ENCODE data around the gene ADAMTSL4.

Gene ADAMTSL4

GRCh38 chr1:150528196-150528595 lies 21.0 kb upstream of the ADAMTSL4 start:
- no peak for TF ChIP-seq CTCF (IDR thresholded peaks at IDR 0.05; ENCODE audit: low read depth, low read length)
- Histone ChIP-seq H3K4me3 (ENCODE audit: low read depth, low read length) (no peak overlapping the region), H3K27me3 (no peaks in the 10 kb centered on the region), H3K36me3 (no peaks in the 10 kb centered on the region), H3K9me3 (no peaks in the 10 kb centered on the region), H3K4me1 (no peaks in the 10 kb centered on the region)
- no peak for DNase-seq

GRCh38 chr1:150529017-150529416 lies 20.2 kb upstream of the ADAMTSL4 start:
- Histone ChIP-seq H3K9me3 (no peaks in the 10 kb centered on the region), H3K27me3 (no peaks in the 10 kb centered on the region), H3K4me3 (ENCODE audit: low read depth, low read length) (no peak overlapping the region), H3K4me1 (no peaks in the 10 kb centered on the region), H3K36me3 (no peaks in the 10 kb centered on the region)
- no peak for DNase-seq
- TF ChIP-seq CTCF (IDR thresholded peaks at IDR 0.05; ENCODE audit: low read depth, low read length) = no peak

- no peaks in the 10 kb centered on the region for H3K4me1 ChIP-seq
- no peaks in the 10 kb centered on the region for H3K27me3 ChIP-seq
- H3K36me3 ChIP-seq = no peaks in the 10 kb centered on the region
- TF ChIP-seq CTCF (IDR thresholded peaks at IDR 0.05; ENCODE audit: low read depth, low read length) = no peak
- H3K4me3 ChIP-seq (ENCODE audit: low read depth, low read length) = no peak overlapping the region
- DNase-seq = no peak
- no peaks in the 10 kb centered on the region for H3K9me3 ChIP-seq
These were observed 18.6 kb upstream of the ADAMTSL4 start for GRCh38 chr1:150530491-150531159.

- H3K4me1 ChIP-seq = no peaks in the 10 kb centered on the region
- no peak for TF ChIP-seq CTCF (IDR thresholded peaks at IDR 0.05; ENCODE audit: low read depth, low read length)
These were observed 16.3 kb upstream of the ADAMTSL4 start for GRCh38 chr1:150532860-150533259.

GRCh38 chr1:150534002-150534401 lies 15.2 kb upstream of the ADAMTSL4 start:
- no peaks in the 10 kb centered on the region for H3K4me1 ChIP-seq
- no peaks in the 10 kb centered on the region for H3K27me3 ChIP-seq
- TF ChIP-seq CTCF (IDR thresholded peaks at IDR 0.05; ENCODE audit: low read depth, low read length) = no peak
- DNase-seq = no peak
- no peaks in the 10 kb centered on the region for H3K9me3 ChIP-seq
- no peaks in the 10 kb centered on the region for H3K36me3 ChIP-seq
- no peak overlapping the region for H3K4me3 ChIP-seq (ENCODE audit: low read depth, low read length)

More at GRCh38 chr1:150532860-150533259, 16.3 kb upstream of the ADAMTSL4 start:
- Histone ChIP-seq H3K27me3 (no peaks in the 10 kb centered on the region), H3K9me3 (no peaks in the 10 kb centered on the region), H3K36me3 (no peaks in the 10 kb centered on the region), H3K4me3 (ENCODE audit: low read depth, low read length) (no peak overlapping the region)
- DNase-seq = no peak

- Histone ChIP-seq H3K4me1 (no peaks in the 10 kb centered on the region), H3K27me3 (no peaks in the 10 kb centered on the region), H3K4me3 (ENCODE audit: low read depth, low read length) (no peak overlapping the region), H3K36me3 (no peaks in the 10 kb centered on the region), H3K9me3 (no peaks in the 10 kb centered on the region)
- no peak for TF ChIP-seq CTCF (IDR thresholded peaks at IDR 0.05; ENCODE audit: low read depth, low read length)
- no peak for DNase-seq
These were observed 13.5 kb upstream of the ADAMTSL4 start for GRCh38 chr1:150535511-150536287.

Data from BE2C (cell line).